ENCODE results near the gene TH. TPM values are rescaled to one million over a fixed set of nuclear protein-coding genes. Genes with fewer than 3 reads are reported as not detected.

The TH gene
- total RNA-seq, 1 donor from 2014 or later = 2.0 TPM

GRCh38 chr11:2120359-2121100, 51.1 kb downstream of the TH start:
- Histone ChIP-seq H3K27me3 (peaks cover 4% of the 10 kb centered on the region), H3K9ac (no peak overlapping the region), H3K9me3 (ENCODE audit: low read depth) (no peaks in the 10 kb centered on the region), H3K4me3 (no peak overlapping the region), H3K27ac (no peak overlapping the region), H3K36me3 (no peaks in the 10 kb centered on the region), H4K20me1 (ENCODE audit: low read depth) (no peaks in the 10 kb centered on the region), H3K4me2 (no peak overlapping the region), H3K79me2 (ENCODE audit: low read depth) (no peaks in the 10 kb centered on the region), H3F3A (ENCODE audit: low read depth) (no peaks in the 10 kb centered on the region), H2AFZ (replicated peaks) (no peak overlapping the region), H3K4me1 (peaks cover 3% of the 10 kb centered on the region)
- TF ChIP-seq CTCF (IDR thresholded peaks at IDR 0.05) (no peak), EZH2 (IDR thresholded peaks at IDR 0.05) (no peak), EZH2phosphoT487 (IDR thresholded peaks at IDR 0.05) (no peak)
- Mint-ChIP-seq H3K4me3 (no peak overlapping the region), H3K9me3 (peaks cover 20% of the 10 kb centered on the region), H3K36me3 (no peaks in the 10 kb centered on the region), H3K27me3 (ENCODE audit: insufficient read depth, low read depth) (peaks cover 45% of the 10 kb centered on the region), H3K27ac (no peak overlapping the region), H3K4me1 (no peaks in the 10 kb centered on the region)
- DNase-seq (ENCODE audit: low spot score) = no peak

GRCh38 chr11:2118677-2119076, 52.9 kb downstream of the TH start:
- H4K20me1 ChIP-seq (ENCODE audit: low read depth) = no peaks in the 10 kb centered on the region

GRCh38 chr11:2116680-2117079, 54.9 kb downstream of the TH start:
- no peak overlapping the region for H3K27ac Mint-ChIP-seq
- H3K9me3 Mint-ChIP-seq = peaks cover 20% of the 10 kb centered on the region
- H4K20me1 ChIP-seq (ENCODE audit: low read depth) = no peaks in the 10 kb centered on the region
- no peaks in the 10 kb centered on the region for H3K36me3 Mint-ChIP-seq
- no peak overlapping the region for H3K4me3 Mint-ChIP-seq
- no peak overlapping the region for H3K9ac ChIP-seq
- no peak overlapping the region for H3K4me2 ChIP-seq
- H3K4me1 ChIP-seq = no peaks in the 10 kb centered on the region
- TF ChIP-seq CTCF (IDR thresholded peaks at IDR 0.05) (no peak), EZH2 (IDR thresholded peaks at IDR 0.05) (no peak), EZH2phosphoT487 (IDR thresholded peaks at IDR 0.05) (no peak)
- H3K9me3 ChIP-seq (ENCODE audit: low read depth) = no peaks in the 10 kb centered on the region
- H2AFZ ChIP-seq (replicated peaks) = no peak overlapping the region
- no peak overlapping the region for H3K4me3 ChIP-seq
- H3K4me1 Mint-ChIP-seq = no peaks in the 10 kb centered on the region
- H3K27ac ChIP-seq = no peak overlapping the region
- no peaks in the 10 kb centered on the region for H3K36me3 ChIP-seq
- no peaks in the 10 kb centered on the region for H3K79me2 ChIP-seq (ENCODE audit: low read depth)
- H3F3A ChIP-seq (ENCODE audit: low read depth) = no peaks in the 10 kb centered on the region
- no peak for DNase-seq (ENCODE audit: low spot score)
- H3K27me3 Mint-ChIP-seq (ENCODE audit: insufficient read depth, low read depth) = peaks cover 34% of the 10 kb centered on the region
- H3K27me3 ChIP-seq = peaks cover 4% of the 10 kb centered on the region

More at GRCh38 chr11:2118677-2119076, 52.9 kb downstream of the TH start:
- DNase-seq (ENCODE audit: low spot score) = no peak
- TF ChIP-seq EZH2phosphoT487 (IDR thresholded peaks at IDR 0.05) (no peak), CTCF (IDR thresholded peaks at IDR 0.05) (no peak), EZH2 (IDR thresholded peaks at IDR 0.05) (no peak)
- H2AFZ ChIP-seq (replicated peaks) = no peak overlapping the region
- Mint-ChIP-seq H3K4me1 (no peaks in the 10 kb centered on the region), H3K4me3 (no peak overlapping the region), H3K36me3 (no peaks in the 10 kb centered on the region), H3K27ac (no peak overlapping the region), H3K9me3 (peaks cover 20% of the 10 kb centered on the region), H3K27me3 (ENCODE audit: insufficient read depth, low read depth) (peaks cover 37% of the 10 kb centered on the region)
- H3K9ac ChIP-seq = no peak overlapping the region
- H3K79me2 ChIP-seq (ENCODE audit: low read depth) = no peaks in the 10 kb centered on the region
- no peaks in the 10 kb centered on the region for H3K36me3 ChIP-seq
- no peak overlapping the region for H3K4me3 ChIP-seq
- H3F3A ChIP-seq (ENCODE audit: low read depth) = no peaks in the 10 kb centered on the region
- H3K9me3 ChIP-seq (ENCODE audit: low read depth) = no peaks in the 10 kb centered on the region
- H3K27ac ChIP-seq = no peak overlapping the region
- no peak overlapping the region for H3K4me2 ChIP-seq
- peaks cover 4% of the 10 kb centered on the region for H3K27me3 ChIP-seq
- H3K4me1 ChIP-seq = peaks cover 3% of the 10 kb centered on the region

Measured in neural progenitor cell (in vitro differentiated cells).